Fibroblast of lung (primary cell): ENCODE measurements around the gene PDCD4. TPM values are rescaled to one million over a fixed set of nuclear protein-coding genes. Genes with fewer than 3 reads are reported as not detected.

ENCODE experiments used
- DNase-seq, 2 donors: peaks; one replicate each; pipeline versions ENCODE4 v3.0.0 to v3.0.0-alpha.2; 2010; ENCODE audit warnings: low read depth in 2 of 2
- H2AFZ ChIP-seq: 2 replicates; pipeline ENCODE4 v1.5.1; 2012; ENCODE audit warnings: low read length, control low read depth, inconsistent platforms
- H3K27ac ChIP-seq: 2 replicates; pipeline ENCODE4 v1.5.1; 2011; ENCODE audit warnings: low read length, control low read depth; ENCODE audit not compliant: insufficient read depth
- H3K27me3 ChIP-seq: 2 replicates; pipeline ENCODE4 v1.5.1; 2011; ENCODE audit warnings: mild to moderate bottlenecking, low read length; ENCODE audit not compliant: control insufficient read depth, insufficient read depth
- H3K36me3 ChIP-seq: 2 replicates; pipeline ENCODE4 v1.5.1; 2011; ENCODE audit warnings: low read length; ENCODE audit not compliant: control insufficient read depth, insufficient read depth
- H3K4me1 ChIP-seq: 2 replicates; pipeline ENCODE4 v1.5.1; 2011; ENCODE audit warnings: low read length; ENCODE audit not compliant: control insufficient read depth, insufficient read depth; ENCODE audit errors: extremely low read depth
- H3K4me2 ChIP-seq: 2 replicates; pipeline ENCODE4 v1.5.1; 2011; ENCODE audit warnings: low read length, control low read depth; ENCODE audit not compliant: insufficient read depth; ENCODE audit errors: extremely low read depth
- H3K4me3 ChIP-seq, 4 experiments: fragments of 200-600 bp in 1 of 4; sonication (generic) in 1 of 4; replicated peaks in 1 of 4; 2 replicates each; pipeline ENCODE4 v1.5.1; 2011 to 2016; ENCODE audit warnings: low read length in 4 of 4, low read depth in 3 of 4, mild to moderate bottlenecking in 3 of 4, control low read depth in 2 of 4, inconsistent platforms in 1 of 4, mixed read lengths in 1 of 4; ENCODE audit not compliant: insufficient read depth in 1 of 4; ENCODE audit errors: control extremely low read depth in 1 of 4
- H3K79me2 ChIP-seq: 2 replicates; pipeline ENCODE4 v1.5.1; 2012; ENCODE audit warnings: mild to moderate bottlenecking, low read length, inconsistent platforms; ENCODE audit not compliant: control insufficient read depth, insufficient read depth
- H3K9ac ChIP-seq: 2 replicates; pipeline ENCODE4 v1.5.1; 2011; ENCODE audit warnings: mild to moderate bottlenecking, low read length, control low read depth; ENCODE audit not compliant: insufficient read depth
- H3K9me3 ChIP-seq: 2 replicates; pipeline ENCODE4 v1.5.1; 2012; ENCODE audit warnings: low read depth, low read length; ENCODE audit not compliant: control insufficient read depth, insufficient read depth
- H4K20me1 ChIP-seq: 2 replicates; pipeline ENCODE4 v1.5.1; 2011; ENCODE audit warnings: low read length; ENCODE audit not compliant: control insufficient read depth, insufficient read depth; ENCODE audit errors: extremely low read depth
- CTCF ChIP-seq, 2 donors: IDR thresholded peaks in 1 of 2; conservative IDR thresholded peaks in 1 of 2; 1 replicate in 1 of 2; 2 replicates in 1 of 2; pipeline ENCODE4 v1.5.1; 2011 to 2012; ENCODE audit warnings: low read length in 2 of 2, control low read depth in 1 of 2, inconsistent platforms in 1 of 2, low read depth in 1 of 2, mild to moderate bottlenecking in 1 of 2
- EZH2 ChIP-seq: IDR thresholded peaks from 2 replicates; pipeline ENCODE4 v1.5.1; 2012; ENCODE audit warnings: low read length, control low read depth, mild to moderate bottlenecking; ENCODE audit errors: missing control alignments
- polyA plus RNA-seq, 2 donors: library from polyadenylated mRNA; depleted of rRNA in 1 of 2; stranded (reverse) in 1 of 2; unstranded in 1 of 2; fragments of >200 nt; gene quantifications; 2 replicates each; pipeline ENCODE4 v1.2.1, GENCODE V29; 2011 to 2012; ENCODE audit warnings: missing spikeins in 1 of 2
- total RNA-seq: library from RNA; depleted of rRNA; stranded (reverse); fragments of >200 nt; gene quantifications from 2 replicates; pipeline ENCODE4 v1.2.1, GENCODE V29; 2014

The PDCD4 gene
- total and polyA plus RNA-seq, 2 donors (not counting 1 experiment from before 2014, with no cell fraction given), result 54.6 to 83.7 TPM

DNA sequence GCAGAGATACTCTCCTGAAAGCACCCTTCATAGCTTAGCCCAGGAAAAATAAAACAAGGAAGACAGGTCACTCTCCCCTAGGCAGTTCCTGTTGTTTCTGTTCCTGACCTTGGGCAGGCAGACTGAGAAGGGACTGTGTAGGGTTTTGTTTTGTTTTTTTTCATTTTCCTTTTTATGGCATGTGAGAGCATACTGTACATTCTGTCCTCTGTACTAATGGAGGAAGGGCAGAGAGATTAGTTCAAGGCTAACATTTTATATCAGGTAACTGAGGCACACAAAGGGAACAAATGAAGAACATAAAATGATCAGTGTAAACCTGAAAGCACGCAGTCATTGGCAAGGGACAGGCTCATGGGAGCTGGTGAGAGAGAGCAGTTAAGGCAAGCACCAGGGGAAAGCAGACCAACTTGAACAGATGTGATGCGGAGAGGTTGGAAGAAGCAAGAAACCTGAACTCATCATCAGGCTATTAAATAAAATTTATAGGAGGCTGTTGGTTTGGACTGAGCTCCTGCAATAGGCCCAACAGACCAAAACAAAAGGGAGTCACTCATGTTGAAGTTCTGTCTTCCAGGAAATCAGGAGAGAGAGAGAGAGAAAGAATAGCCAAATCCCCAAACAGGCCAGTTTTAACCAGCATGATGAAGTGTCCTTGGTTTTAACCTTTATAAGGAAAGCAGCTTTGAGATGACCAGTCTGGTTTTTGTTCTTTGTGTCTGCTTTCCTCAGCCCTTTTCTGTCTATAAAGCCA is 34.1 kb upstream of the PDCD4 start:
- H3K4me3 ChIP-seq, result no peak overlapping the region
- H3K9ac ChIP-seq, result no peak overlapping the region
- no peak for TF ChIP-seq CTCF (conservative IDR thresholded peaks at IDR 0.05 in 1 of 2, IDR thresholded peaks at IDR 0.05 in 1 of 2; ENCODE audit: low read depth in 1 of 2, low read length in 2 of 2)
- no peak for TF ChIP-seq EZH2
- H3K27ac ChIP-seq, result no peak overlapping the region
- H3K9me3 ChIP-seq, result no peaks in the 10 kb centered on the region
- no peaks in the 10 kb centered on the region for H3K4me1 ChIP-seq
- H3K27me3 ChIP-seq, result no peaks in the 10 kb centered on the region
- no peaks in the 10 kb centered on the region for H3K36me3 ChIP-seq
- no peak for DNase-seq
- H4K20me1 ChIP-seq, result no peaks in the 10 kb centered on the region
- H3K79me2 ChIP-seq, result no peaks in the 10 kb centered on the region
- no peak overlapping the region for H2AFZ ChIP-seq
- no peak overlapping the region for H3K4me2 ChIP-seq

GRCh38 chr10:110840225-110840922 is 31.4 kb upstream of the PDCD4 start:
- no peak for DNase-seq
- Histone ChIP-seq H3K36me3 (no peaks in the 10 kb centered on the region), H3K4me3 (no peak overlapping the region), H3K27me3 (no peaks in the 10 kb centered on the region), H3K4me2 (no peak overlapping the region), H3K79me2 (no peaks in the 10 kb centered on the region), H3K27ac (no peak overlapping the region), H4K20me1 (no peaks in the 10 kb centered on the region), H3K4me1 (no peaks in the 10 kb centered on the region), H3K9ac (no peak overlapping the region), H3K9me3 (no peaks in the 10 kb centered on the region), H2AFZ (no peak overlapping the region)
- no peak for TF ChIP-seq CTCF (conservative IDR thresholded peaks at IDR 0.05 in 1 of 2, IDR thresholded peaks at IDR 0.05 in 1 of 2; ENCODE audit: low read depth in 1 of 2, low read length in 2 of 2)
- TF ChIP-seq EZH2, result no peak

- H3K9me3 ChIP-seq, result no peaks in the 10 kb centered on the region
- no peak overlapping the region for H3K27ac ChIP-seq
- H3K4me2 ChIP-seq, result no peak overlapping the region
- H3K27me3 ChIP-seq, result no peaks in the 10 kb centered on the region
- H2AFZ ChIP-seq, result no peak overlapping the region
- no peak overlapping the region for H3K9ac ChIP-seq
- H3K4me3 ChIP-seq, result no peak overlapping the region
- no peak for TF ChIP-seq EZH2
- no peak for TF ChIP-seq CTCF (conservative IDR thresholded peaks at IDR 0.05 in 1 of 2, IDR thresholded peaks at IDR 0.05 in 1 of 2; ENCODE audit: low read depth in 1 of 2, low read length in 2 of 2)
- no peaks in the 10 kb centered on the region for H3K4me1 ChIP-seq
- DNase-seq, result no peak
- no peaks in the 10 kb centered on the region for H3K36me3 ChIP-seq
- no peaks in the 10 kb centered on the region for H4K20me1 ChIP-seq
- H3K79me2 ChIP-seq, result no peaks in the 10 kb centered on the region
These were observed 30.8 kb upstream of the PDCD4 start for GRCh38 chr10:110840923-110841428.
